Liver (tissue), 9 donors: ENCODE results near the gene CBFA2T3. TPM values are rescaled to one million over a fixed set of nuclear protein-coding genes. Genes with fewer than 3 reads are reported as not detected.

Experiments
- DNase-seq: peaks from one replicate; pipeline ENCODE4 v3.0.0-alpha.2; 2017; ENCODE audit warnings: low spot score
- H3K27ac ChIP-seq, 2 donors: one replicate each; pipeline ENCODE4 v1.7.0; 2013; ENCODE audit warnings: inconsistent platforms in 2 of 2, low read length in 2 of 2, control low read depth in 1 of 2, low read depth in 1 of 2, mild to moderate bottlenecking in 1 of 2
- H3K27me3 ChIP-seq, 4 donors: one replicate each; pipeline versions ENCODE4 v1.6.1 to v1.7.0; 2013; ENCODE audit warnings: low read length in 3 of 4, inconsistent platforms in 1 of 4, mild to moderate bottlenecking in 1 of 4, moderate library complexity in 1 of 4; ENCODE audit not compliant: control insufficient read depth in 4 of 4, insufficient read depth in 4 of 4
- H3K36me3 ChIP-seq, 4 donors: one replicate each; pipeline versions ENCODE4 v1.6.1 to v1.7.0; 2013; ENCODE audit warnings: low read length in 3 of 4, mild to moderate bottlenecking in 3 of 4, low read depth in 1 of 4, moderate library complexity in 1 of 4; ENCODE audit not compliant: control insufficient read depth in 4 of 4, insufficient read depth in 3 of 4
- H3K4me1 ChIP-seq, 4 donors: one replicate each; pipeline versions ENCODE4 v1.6.1 to v1.7.0; 2013; ENCODE audit warnings: low read length in 3 of 4, mild to moderate bottlenecking in 3 of 4, moderate library complexity in 1 of 4; ENCODE audit not compliant: control insufficient read depth in 4 of 4, insufficient read depth in 4 of 4
- H3K4me3 ChIP-seq, 3 donors: one replicate each; pipeline versions ENCODE4 v1.6.1 to v1.7.0; 2013; ENCODE audit warnings: low read length in 3 of 3, control low read depth in 1 of 3, low read depth in 1 of 3, mild to moderate bottlenecking in 1 of 3
- H3K9ac ChIP-seq, 2 donors: one replicate each; pipeline ENCODE4 v1.7.0; 2013; ENCODE audit warnings: low read length in 2 of 2, mild to moderate bottlenecking in 2 of 2, moderate library complexity in 2 of 2, control low read depth in 1 of 2, low read depth in 1 of 2
- H3K9me3 ChIP-seq, 4 donors: one replicate each; pipeline versions ENCODE4 v1.6.1 to v1.7.0; 2013; ENCODE audit warnings: low read length in 3 of 4; ENCODE audit not compliant: control insufficient read depth in 4 of 4
- ATF3 ChIP-seq: IDR thresholded peaks from 2 replicates; pipeline ENCODE4 v1.6.1; 2016; ENCODE audit warnings: antibody characterized with exemption
- EGR1 ChIP-seq, 2 donors: IDR thresholded peaks; 2 replicates each; pipeline ENCODE4 v1.6.1; 2016 to 2018; ENCODE audit warnings: antibody characterized with exemption in 2 of 2, low read depth in 2 of 2
- FOXA1 ChIP-seq: IDR thresholded peaks from 2 replicates; pipeline ENCODE4 v1.6.1; 2016; ENCODE audit warnings: antibody characterized with exemption
- FOXA2 ChIP-seq: IDR thresholded peaks from 2 replicates; pipeline ENCODE4 v1.6.1; 2016; ENCODE audit warnings: antibody characterized with exemption
- GABPA ChIP-seq, 2 donors: IDR thresholded peaks in 1 of 2; conservative IDR thresholded peaks in 1 of 2; 2 replicates each; pipeline ENCODE4 v1.6.1; 2016; ENCODE audit warnings: antibody characterized with exemption in 2 of 2, mild to moderate bottlenecking in 1 of 2, moderate library complexity in 1 of 2
- HNF4A ChIP-seq, 2 donors: conservative IDR thresholded peaks; 2 replicates each; pipeline ENCODE4 v1.6.1; 2016; ENCODE audit warnings: antibody characterized with exemption in 2 of 2, mild to moderate bottlenecking in 2 of 2
- HNF4G ChIP-seq: IDR thresholded peaks from 2 replicates; pipeline ENCODE4 v1.6.1; 2016; ENCODE audit warnings: antibody characterized with exemption
- JUND ChIP-seq, 2 donors: IDR thresholded peaks; 2 replicates each; pipeline ENCODE4 v1.6.1; 2016; ENCODE audit warnings: antibody characterized with exemption in 2 of 2
- MAX ChIP-seq: IDR thresholded peaks from 2 replicates; pipeline ENCODE4 v1.6.1; 2016; ENCODE audit warnings: antibody characterized with exemption
- NR2F2 ChIP-seq: IDR thresholded peaks from 2 replicates; pipeline ENCODE4 v1.6.1; 2016; ENCODE audit warnings: antibody characterized with exemption
- RAD21 ChIP-seq, 2 donors: IDR thresholded peaks; 2 replicates each; pipeline ENCODE4 v1.6.1; 2016; ENCODE audit warnings: antibody characterized with exemption in 2 of 2, mild to moderate bottlenecking in 2 of 2
- REST ChIP-seq: IDR thresholded peaks from 2 replicates; pipeline ENCODE4 v1.6.1; 2016; ENCODE audit warnings: antibody characterized with exemption, mild to moderate bottlenecking
- RXRA ChIP-seq, 2 donors: IDR thresholded peaks; 2 replicates each; pipeline ENCODE4 v1.6.1; 2017 to 2018; ENCODE audit warnings: antibody characterized with exemption in 2 of 2, mild to moderate bottlenecking in 1 of 2
- SP1 ChIP-seq: IDR thresholded peaks from 2 replicates; pipeline ENCODE4 v1.6.1; 2018; ENCODE audit warnings: antibody characterized with exemption, mild to moderate bottlenecking
- TAF1 ChIP-seq: conservative IDR thresholded peaks from 2 replicates; pipeline ENCODE4 v1.6.1; 2016; ENCODE audit warnings: antibody characterized with exemption, mild to moderate bottlenecking
- YY1 ChIP-seq: IDR thresholded peaks from 2 replicates; pipeline ENCODE4 v1.6.1; 2016; ENCODE audit warnings: antibody characterized with exemption, mild to moderate bottlenecking
- ZBTB33 ChIP-seq: IDR thresholded peaks from 2 replicates; pipeline ENCODE4 v1.6.1; 2016; ENCODE audit warnings: antibody characterized with exemption
- WGBS: extraction: QIAGEN DNeasy Blood & Tissue Kit; methylation state at CpG from one replicate; pipeline ENCODE4 v1.1.7; 2013; 5-methylcytosine and 5-hydroxymethylcytosine counted together
- polyA plus RNA-seq, 2 donors: library from polyadenylated mRNA; stranded (reverse) in 1 of 2; unstranded in 1 of 2; fragments of 200-250 nt in 1 of 2; fragments of >200 nt in 1 of 2; fragmentation: Nextera tagmentation in 1 of 2; extraction: Ambion mirVana in 1 of 2; gene quantifications; one replicate each; pipeline versions ENCODE4 v1.2.1 to v1.2.3, GENCODE V29; 2013 to 2015
- total RNA-seq, 2 donors: library from RNA; depleted of rRNA; stranded (reverse); fragments of >200 nt; gene quantifications; one replicate each; pipeline ENCODE4 v1.2.3, GENCODE V29; 2014
- donor health status: healthy.
- donor health status: healthy.
- donor health status: healthy.
- donor health status: healthy.
- donor health status: healthy.

Gene CBFA2T3
- total and polyA plus RNA-seq, 4 donors = 1.4 to 4.5 (median 3.1) TPM

- TF ChIP-seq MAX = no peak
- TF ChIP-seq ATF3 = no peak
- TF ChIP-seq HNF4G = no peak
- TF ChIP-seq SP1 = no peak
- no peak for TF ChIP-seq REST
- TF ChIP-seq ZBTB33 = no peak
Observed at GRCh38 chr16:88906535-88907105, 70.4 kb downstream of the CBFA2T3 start.

GRCh38 chr16:88906020-88906419, 71.0 kb downstream of the CBFA2T3 start:
- Histone ChIP-seq H3K36me3 (no peaks in the 10 kb centered on the region), H3K4me1 (no peaks in the 10 kb centered on the region), H3K27me3 (no peaks in the 10 kb centered on the region), H3K9ac (no peak overlapping the region), H3K27ac (no peak overlapping the region), H3K9me3 (no peaks in the 10 kb centered on the region), H3K4me3 (no peak overlapping the region)
- DNase-seq = no peak
- WGBS = 81% methylated on average over 16 of the region's 16 CpGs
- TF ChIP-seq HNF4G (no peak), EGR1 (IDR thresholded peaks at IDR 0.05; ENCODE audit: low read depth in 2 of 2) (no peak), FOXA1 (no peak), RAD21 (IDR thresholded peaks at IDR 0.05) (no peak), ATF3 (no peak), GABPA (IDR thresholded peaks at IDR 0.05 in 1 of 2, conservative IDR thresholded peaks at IDR 0.05 in 1 of 2) (no peak), JUND (IDR thresholded peaks at IDR 0.05) (no peak), YY1 (no peak), NR2F2 (no peak), RXRA (IDR thresholded peaks at IDR 0.05) (no peak), ZBTB33 (no peak), SP1 (no peak), HNF4A (conservative IDR thresholded peaks at IDR 0.05) (no peak), REST (no peak), MAX (no peak), TAF1 (no peak), FOXA2 (no peak)

More at GRCh38 chr16:88906535-88907105, 70.4 kb downstream of the CBFA2T3 start:
- no peak for DNase-seq
- no peaks in the 10 kb centered on the region for H3K9me3 ChIP-seq
- no peaks in the 10 kb centered on the region for H3K36me3 ChIP-seq
- H3K27me3 ChIP-seq = no peaks in the 10 kb centered on the region
- no peak overlapping the region for H3K4me3 ChIP-seq
- H3K27ac ChIP-seq = no peak overlapping the region
- H3K4me1 ChIP-seq = no peaks in the 10 kb centered on the region
- no peak overlapping the region for H3K9ac ChIP-seq
- 86% methylated on average over 22 of the region's 22 CpGs for WGBS
